ENCODE data around the gene PLXNA4.

The PLXNA4 gene

GRCh38 chr7:132564849-132565248, 11.4 kb downstream of the PLXNA4 start:
- ATAC-seq (no peak), DNase-seq (no peak)

DNA sequence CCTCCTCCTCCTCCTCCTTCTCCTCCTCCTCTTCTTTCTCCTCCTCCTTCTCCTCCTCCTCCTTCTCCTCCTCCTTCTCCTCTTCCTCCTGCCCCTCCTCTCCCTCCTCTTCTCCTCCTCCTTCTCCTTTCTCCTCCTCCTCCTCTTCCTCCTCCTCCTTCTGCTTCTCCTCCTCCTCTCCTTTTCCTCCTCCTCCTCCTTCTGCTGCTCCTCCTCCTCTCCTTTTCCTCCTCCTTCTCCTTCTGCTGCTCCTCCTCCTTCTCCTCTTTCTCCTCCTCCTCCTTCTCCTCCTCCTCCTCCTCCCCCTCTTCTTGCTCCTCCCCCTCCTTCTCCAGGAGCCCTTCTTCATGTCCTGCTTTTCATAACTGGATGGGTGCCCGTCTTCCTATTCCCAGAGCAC, 12.2 kb downstream of the PLXNA4 start:
- DNase-seq, result no peak
- no peak for ATAC-seq

DNA sequence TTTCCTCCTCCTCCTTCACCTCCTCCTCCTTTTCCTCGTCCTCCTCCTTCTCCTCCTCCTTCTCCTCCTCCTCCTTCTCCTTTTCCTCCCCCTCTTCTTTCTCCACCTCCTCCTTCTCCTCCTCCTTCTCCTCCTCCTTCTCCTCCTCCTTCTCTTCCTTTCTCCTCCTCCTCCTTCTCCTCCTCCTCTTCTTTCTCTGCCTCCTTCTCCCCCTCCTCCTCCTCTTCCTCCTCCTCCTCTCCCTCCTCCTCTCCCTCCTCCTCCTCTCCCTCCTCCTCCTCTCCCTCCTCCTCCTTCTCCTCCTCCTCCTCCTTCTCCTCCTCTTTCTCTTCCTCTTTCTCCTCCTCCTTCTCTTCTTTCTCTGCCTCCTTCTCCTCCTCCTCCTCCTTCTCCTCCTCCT, 13.6 kb downstream of the PLXNA4 start:
- ATAC-seq (no peak), DNase-seq (no peak)

DNA sequence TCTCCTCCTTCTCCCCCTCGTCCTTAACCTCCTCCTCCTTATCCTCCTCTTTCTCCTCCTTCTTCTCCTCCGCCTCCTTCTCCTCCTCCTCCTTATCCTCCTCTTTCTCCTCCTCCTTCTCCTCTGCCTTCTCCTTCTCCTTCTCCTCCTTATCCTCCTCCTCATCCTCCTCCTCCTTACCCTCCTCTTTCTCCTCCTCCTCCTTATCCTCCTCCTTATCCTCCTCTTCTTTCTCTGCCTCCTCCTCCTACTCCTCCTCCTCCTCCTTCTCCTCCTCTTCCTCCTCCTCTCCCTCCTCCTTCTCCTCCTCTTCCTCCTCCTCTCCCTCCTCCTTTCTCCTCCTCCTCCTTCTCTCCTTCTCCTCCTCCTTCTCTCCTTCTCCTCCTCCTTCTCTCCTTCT, 14.5 kb downstream of the PLXNA4 start:
- no peak for ATAC-seq
- DNase-seq, result no peak

- no peak for DNase-seq
- no peak for ATAC-seq
Measured at GRCh38 chr7:132560825-132561529, 15.3 kb downstream of the PLXNA4 start.

GRCh38 chr7:132560105-132560504, 16.2 kb downstream of the PLXNA4 start:
- DNase-seq, result no peak
- ATAC-seq, result no peak

DNA sequence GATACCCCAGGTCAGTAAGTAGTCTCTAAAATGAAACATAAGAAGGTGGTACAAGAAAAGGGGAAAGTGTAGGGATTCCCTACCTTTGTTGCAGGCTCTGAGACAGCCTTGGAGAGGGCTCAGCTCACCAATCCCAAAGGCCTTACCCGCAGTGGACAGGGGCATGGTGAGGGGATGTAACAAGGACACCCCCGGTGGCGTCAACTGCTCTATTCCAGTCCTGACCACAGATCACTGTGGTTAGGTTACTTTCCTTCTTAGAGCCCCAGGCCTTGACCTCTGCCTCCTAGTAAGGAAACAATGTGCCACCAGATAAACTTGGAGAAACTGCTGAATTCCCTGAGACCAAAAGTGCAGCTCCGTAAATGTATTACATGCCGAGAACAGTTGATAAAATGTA, 17.5 kb downstream of the PLXNA4 start:
- no peak for DNase-seq
- ATAC-seq, result no peak

DNA sequence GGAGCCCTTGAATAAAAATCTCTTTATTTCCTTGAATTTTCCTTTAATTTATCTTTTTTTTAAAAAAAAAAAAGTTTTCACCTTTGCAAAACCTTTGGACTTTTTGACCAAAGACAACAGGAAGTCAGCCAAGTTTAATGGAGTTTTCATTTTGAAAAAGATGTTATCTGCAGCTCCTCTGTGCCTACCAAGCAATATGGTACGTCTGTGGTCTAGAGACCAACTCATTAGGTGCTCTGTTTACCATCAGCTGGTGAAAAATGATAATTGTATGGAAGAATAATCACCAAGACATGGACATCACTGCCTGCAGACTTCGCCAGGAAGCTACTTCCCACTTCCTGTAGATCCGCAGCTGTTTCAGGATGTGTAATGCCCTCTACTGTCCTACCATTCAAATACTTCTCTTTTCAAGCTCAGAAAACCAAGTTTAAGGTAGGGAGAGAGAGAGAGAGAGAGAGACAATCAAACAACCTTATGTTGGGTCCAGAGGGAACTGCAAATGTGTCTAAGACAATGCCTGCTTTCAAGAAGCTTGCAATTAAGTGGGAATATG, 18.7 kb downstream of the PLXNA4 start:
- ATAC-seq (no peak), DNase-seq (no peak)

GRCh38 chr7:132554446-132554845, 21.8 kb downstream of the PLXNA4 start:
- ATAC-seq (no peak), DNase-seq (no peak)

GRCh38 chr7:132553031-132553430, 23.2 kb downstream of the PLXNA4 start:
- DNase-seq (no peak), ATAC-seq (no peak)

DNA sequence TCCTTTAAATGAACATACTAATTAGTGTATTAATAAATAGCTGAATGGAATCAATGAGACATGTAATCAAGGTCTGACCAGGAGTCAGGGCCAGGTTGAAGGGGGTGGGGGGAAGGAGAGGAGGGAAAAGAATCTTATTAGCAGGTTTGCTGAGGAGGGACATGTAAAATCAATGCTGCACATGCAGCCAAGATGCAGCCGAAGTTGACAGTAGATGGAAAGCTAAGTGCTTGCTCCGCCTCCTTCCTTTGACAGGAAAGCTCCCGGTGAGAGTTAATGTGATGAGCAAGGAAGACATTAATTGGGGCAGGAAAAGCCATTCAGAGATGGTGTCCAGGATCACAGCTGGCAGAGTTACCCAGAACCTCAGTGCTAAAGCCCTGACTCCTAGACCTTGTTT, 24.4 kb downstream of the PLXNA4 start:
- ATAC-seq (no peak), DNase-seq (no peak)

GRCh38 chr7:132551439-132551838, 24.8 kb downstream of the PLXNA4 start:
- DNase-seq (no peak), ATAC-seq (no peak)

DNA sequence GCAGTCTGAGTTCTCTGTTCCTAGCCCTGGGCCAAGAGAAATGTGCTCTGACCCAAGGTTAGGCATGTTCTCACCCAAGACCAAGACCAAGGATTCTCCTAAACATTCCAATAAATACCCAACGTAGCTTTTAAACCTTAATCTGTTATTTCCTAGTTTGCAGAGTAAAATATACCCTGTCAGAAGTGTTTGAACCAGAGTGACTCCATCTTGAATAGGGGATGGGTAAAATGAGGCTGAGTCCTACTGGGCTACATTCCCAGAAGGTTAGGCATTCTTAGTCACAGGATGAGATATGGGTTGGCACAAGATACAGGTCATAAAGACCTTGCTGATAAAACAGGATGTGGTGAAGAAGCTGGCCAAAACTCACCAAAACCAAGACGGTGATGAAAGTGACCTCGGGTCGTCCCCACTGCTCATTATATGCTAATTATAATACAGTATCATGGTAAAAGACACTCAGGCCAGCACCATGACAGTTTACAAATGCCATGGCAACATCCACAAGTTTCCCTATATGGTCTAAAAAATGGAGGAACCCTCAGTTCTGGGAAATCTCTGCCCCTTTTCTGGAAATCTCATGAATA, 27.7 kb downstream of the PLXNA4 start:
- peak; percentile 66 for ATAC-seq
- peak; percentile 23 for DNase-seq

DNA sequence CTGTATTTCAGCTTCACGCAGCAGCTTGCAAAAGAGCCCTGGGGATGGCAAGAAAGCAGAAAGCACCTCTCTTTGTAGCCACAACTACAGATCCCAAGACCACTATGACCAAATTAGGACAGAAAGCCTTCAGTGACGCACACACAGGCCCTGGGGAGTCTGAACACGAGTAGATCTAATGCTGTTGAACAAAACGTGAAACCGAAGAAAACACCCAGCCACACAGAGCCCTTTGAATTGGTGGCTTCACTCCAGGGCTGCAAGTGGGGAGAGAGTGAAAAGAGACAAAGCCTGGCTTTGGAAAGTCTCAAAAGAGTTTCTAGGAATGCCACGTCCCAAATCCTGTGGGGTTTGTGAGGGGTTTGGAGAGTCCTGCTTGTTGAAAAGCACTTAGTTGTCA, 28.4 kb downstream of the PLXNA4 start:
- DNase-seq, result no peak

GRCh38 chr7:132546366-132547127, 29.7 kb downstream of the PLXNA4 start:
- no peak for DNase-seq
- ATAC-seq, result no peak

More for the DNA sequence above, 28.4 kb downstream of the PLXNA4 start:
- ATAC-seq, result no peak

DNA sequence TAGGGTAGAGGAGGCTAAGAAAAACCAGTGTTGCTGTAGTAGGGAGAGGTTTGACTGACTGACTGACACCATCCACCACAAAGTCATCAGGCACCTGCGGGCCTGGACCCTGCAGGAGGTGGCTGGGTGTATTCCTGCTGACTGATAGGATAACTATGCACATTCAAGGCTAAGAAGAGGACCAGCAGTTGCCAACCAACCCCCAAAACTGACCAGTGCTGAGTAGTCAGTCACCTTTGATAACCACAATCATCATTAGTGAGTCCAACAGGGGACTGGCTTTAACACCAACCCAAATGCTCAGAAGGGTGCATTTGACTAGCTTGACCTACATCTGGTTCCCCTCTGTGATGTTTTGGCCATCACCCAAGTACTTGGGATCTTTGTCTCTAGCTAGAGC, 30.5 kb downstream of the PLXNA4 start:
- no peak for ATAC-seq
- DNase-seq, result no peak

- DNase-seq, result no peak
- no peak for ATAC-seq
Measured at GRCh38 chr7:132544999-132545398, 31.3 kb downstream of the PLXNA4 start.

GRCh38 chr7:132544025-132544424, 32.2 kb downstream of the PLXNA4 start:
- DNase-seq (no peak), ATAC-seq (peak; percentile 40)

DNA sequence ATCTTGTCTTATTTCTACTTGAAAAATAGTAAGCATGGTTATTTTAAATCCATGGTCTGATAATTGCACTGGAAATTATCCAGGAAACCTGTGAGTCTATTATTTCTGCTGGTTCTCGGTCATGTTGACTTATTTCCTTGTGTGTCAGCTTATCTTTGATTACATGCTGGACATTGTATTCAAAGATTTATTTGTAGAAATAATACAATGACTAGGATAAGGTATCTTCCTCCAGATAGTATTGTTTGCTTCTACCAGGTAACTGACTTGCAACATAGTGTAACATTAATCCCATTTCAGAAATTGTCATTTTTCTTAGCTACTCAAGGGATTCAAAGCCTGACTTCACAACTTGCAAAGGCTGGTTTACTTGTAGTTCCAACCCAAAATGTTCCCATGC, 33.4 kb downstream of the PLXNA4 start:
- ATAC-seq (no peak), DNase-seq (no peak)

DNA sequence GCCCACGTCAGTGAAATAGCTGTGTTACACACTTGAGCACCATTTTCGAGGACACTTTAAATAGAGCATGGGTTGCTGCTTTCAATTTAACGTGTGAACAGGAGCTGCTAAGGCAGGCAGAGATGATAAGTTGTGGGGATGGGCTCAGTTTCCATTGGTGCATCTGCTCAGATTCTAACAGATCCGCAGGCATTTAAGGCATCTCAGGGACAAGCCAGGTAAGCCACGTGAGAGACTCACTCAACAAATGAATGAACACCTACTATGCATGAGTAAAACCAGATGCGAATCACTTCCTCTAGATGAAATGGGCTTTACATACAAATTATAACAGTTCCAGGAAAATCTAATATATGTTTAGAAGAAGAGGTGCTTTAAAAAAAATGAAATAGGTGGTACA, 34.6 kb downstream of the PLXNA4 start:
- DNase-seq (no peak), ATAC-seq (no peak)

GRCh38 chr7:132537456-132538145, 38.7 kb downstream of the PLXNA4 start:
- no peak for ATAC-seq

DNA sequence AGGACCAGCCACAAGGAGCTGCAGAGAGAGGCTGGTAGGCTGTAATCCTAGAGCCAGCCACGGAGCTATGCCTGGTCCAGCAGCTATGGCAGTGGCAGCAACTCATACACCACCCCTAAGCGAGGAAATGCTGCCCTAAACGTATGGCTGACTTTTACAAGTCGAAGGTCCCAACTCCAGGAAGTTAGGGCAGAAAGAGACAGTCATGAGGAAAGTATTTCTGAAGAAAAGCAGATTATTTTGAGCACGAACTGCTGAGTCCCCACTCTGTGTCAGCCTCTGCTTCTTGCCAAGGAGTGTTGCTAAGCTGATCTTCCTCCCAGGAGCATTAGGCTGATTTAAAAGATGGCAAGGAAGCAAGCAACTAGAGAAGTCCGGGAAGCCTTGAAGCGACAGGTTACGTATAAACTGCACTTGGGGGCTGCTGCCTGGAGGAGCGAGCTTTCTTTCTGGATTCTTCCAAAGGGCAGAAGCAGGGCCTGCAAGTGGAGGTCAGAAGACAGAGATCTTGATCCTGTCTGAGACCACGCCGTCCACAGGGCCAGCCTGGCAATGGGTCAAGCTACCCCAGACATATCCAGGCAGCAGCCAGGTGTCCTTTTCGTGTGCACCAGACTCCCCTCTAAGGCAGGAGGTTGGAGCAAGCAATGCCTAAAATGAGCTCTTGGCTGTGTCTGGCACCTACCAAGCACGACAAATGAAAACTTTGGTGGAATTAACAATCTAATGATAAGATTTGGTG, 39.4 kb downstream of the PLXNA4 start:
- no peak for ATAC-seq
- no peak for DNase-seq

More at GRCh38 chr7:132537456-132538145, 38.7 kb downstream of the PLXNA4 start:
- no peak for DNase-seq
